ENCODE results near the gene SGF29.
A peak's percentile ranks its signal among the peaks of the same experiment; 100 is the strongest.
"Not testable (repeated sequence)": the region's sequence is repeated elsewhere in the genome, so short reads cannot be mapped to it uniquely, and the experiment has no call there.

The SGF29 gene

GRCh38 chr16:28613912-28614311 is 60.2 kb downstream of the SGF29 start:
- not testable (repeated sequence) for DNase-seq

GRCh38 chr16:28614561-28614960 is 60.8 kb downstream of the SGF29 start:
- not testable (repeated sequence) for DNase-seq

- peak in 1 of 2 donors; percentile 11 for DNase-seq
Measured at GRCh38 chr16:28615486-28616223, 61.9 kb downstream of the SGF29 start.

- DNase-seq, result not testable (repeated sequence)
Measured at GRCh38 chr16:28616224-28616577, 62.5 kb downstream of the SGF29 start.

- no peak for DNase-seq
Measured at GRCh38 chr16:28616636-28617035, 62.9 kb downstream of the SGF29 start.

GRCh38 chr16:28617874-28618273 is 64.2 kb downstream of the SGF29 start:
- no peak for DNase-seq

- not testable (repeated sequence) for DNase-seq
Measured at GRCh38 chr16:28620316-28620715, 66.6 kb downstream of the SGF29 start.

GRCh38 chr16:28621481-28622155 is 67.9 kb downstream of the SGF29 start:
- no peak for DNase-seq

- DNase-seq, result not testable (repeated sequence)
Measured at GRCh38 chr16:28622532-28623171, 68.9 kb downstream of the SGF29 start.

GRCh38 chr16:28623172-28623711 is 69.5 kb downstream of the SGF29 start:
- DNase-seq, result no peak

GRCh38 chr16:28630905-28631304 is 77.2 kb downstream of the SGF29 start:
- DNase-seq, result not testable (repeated sequence)

- not testable (repeated sequence) for DNase-seq
Measured at GRCh38 chr16:28636093-28636823, 82.5 kb downstream of the SGF29 start.

- DNase-seq, result not testable (repeated sequence)
Measured at GRCh38 chr16:28637765-28638164, 84.0 kb downstream of the SGF29 start, which contains the start of gene NPIPB8. Gene NPIPB8, plus strand, starts transcription at chr16:28638065. Its CDS starts 296 bp downstream, at chr16:28638361.

- not testable (repeated sequence) for DNase-seq
Measured at GRCh38 chr16:28638359-28638758, 84.6 kb downstream of the SGF29 start.

GRCh38 chr16:28639959-28640358 is 86.2 kb downstream of the SGF29 start:
- DNase-seq, result not testable (repeated sequence)

Measured in hippocampal formation (tissue), 2 donors.